ENCODE data around the gene WDR90. TPM values are rescaled to one million over a fixed set of nuclear protein-coding genes. Genes with fewer than 3 reads are reported as not detected.
A peak's percentile ranks its signal among the peaks of the same experiment; 100 is the strongest.

The WDR90 gene
- total and polyA plus RNA-seq, 2 experiments from 2014 or later, result 25.9 to 42.2 TPM

GRCh38 chr16:689175-689897 is 40.2 kb downstream of the WDR90 start:
- Histone ChIP-seq H3K9me2 (ENCODE audit: insufficient read depth) (no peaks in the 10 kb centered on the region), H3F3A (replicated peaks; ENCODE audit: low read depth) (0 out of 2 replicates have a peak, but pooled peaks cover 3% of the 10 kb centered on the region), H3K4me3 (peak overlapping the region; percentile 95), H2AFZ (no peak overlapping the region), H3K27me3 (ENCODE audit: insufficient read depth) (peaks cover 37% of the 10 kb centered on the region), H3K79me2 (replicated peaks; ENCODE audit: insufficient read depth) (no peaks in the 10 kb centered on the region; the same call in 1 of the 2 replicates), H4K20me1 (replicated peaks; ENCODE audit: insufficient read depth) (no peaks in the 10 kb centered on the region), H3K27ac (ENCODE audit: low read depth) (no peak overlapping the region), H3K4me2 (peak overlapping the region; percentile 99), H3K4me1 (ENCODE audit: insufficient read depth) (no peaks in the 10 kb centered on the region), H3K36me3 (ENCODE audit: insufficient read depth) (no peaks in the 10 kb centered on the region)
- Mint-ChIP-seq H3K9me3 (no peaks in the 10 kb centered on the region; the same call in 1 of the 3 replicates), H3K36me3 (ENCODE audit: low read depth) (peaks cover 10% of the 10 kb centered on the region), H3K4me1 (no peaks in the 10 kb centered on the region; the same call in 1 of the 3 replicates), H3K27me3 (ENCODE audit: insufficient read depth, low read depth, poor library complexity) (peaks cover 22% of the 10 kb centered on the region), H3K4me3 (peak overlapping the region; percentile 87), H3K27ac (peak overlapping the region; percentile 82; the same call in 1 of the 2 replicates)
- DNase-seq (ENCODE audit: low spot score), result no peak
- TF ChIP-seq EZH2 (IDR thresholded peaks at IDR 0.05; ENCODE audit: low read depth, unreplicated experiment) (no peak), EZH2phosphoT487 (IDR thresholded peaks at IDR 0.05; ENCODE audit: unreplicated experiment) (no peak), NANOG (IDR thresholded peaks at IDR 0.05; ENCODE audit: borderline replicate concordance) (no peak), CREB1 (CRISPR knock-in tag; IDR thresholded peaks at IDR 0.05; ENCODE audit: low read depth) (no peak), ZNF462 (CRISPR knock-in tag; IDR thresholded peaks at IDR 0.05) (no peak), ZNF114 (CRISPR knock-in tag; IDR thresholded peaks at IDR 0.05) (no peak), ZNF331 (CRISPR knock-in tag; IDR thresholded peaks at IDR 0.05; ENCODE audit: low read depth) (no peak), ETS1 (IDR thresholded peaks at IDR 0.05) (no peak), POLR2AphosphoS5 (IDR thresholded peaks at IDR 0.05; ENCODE audit: low read depth) (no peak), REST (IDR thresholded peaks at IDR 0.05; ENCODE audit: unreplicated experiment) (no peak), CTCF (conservative IDR thresholded peaks at IDR 0.05; ENCODE audit: low read depth in 2 of 2) (no peak), JUNB (IDR thresholded peaks at IDR 0.05; ENCODE audit: unreplicated experiment) (no peak)
- no peak for ATAC-seq
